ENCODE measurements around the gene ATP8B3.

ATP8B3 gene

GRCh38 chr19:1850809-1851653 is 39.0 kb upstream of the ATP8B3 start:
- DNase-seq = no peak

GRCh38 chr19:1849886-1850398 is 37.9 kb upstream of the ATP8B3 start:
- no peak for DNase-seq

GRCh38 chr19:1849132-1849474 is 37.0 kb upstream of the ATP8B3 start:
- DNase-seq = no peak

- peak; percentile 42 to 98 (median 86) for DNase-seq
These were observed 36.5 kb upstream of the ATP8B3 start, which contains the start of gene REXO1 for GRCh38 chr19:1848399-1849131. TSS of gene REXO1 (minus strand) at chr19:1848483. CDS start at chr19:1848358, 125 bp downstream.

GRCh38 chr19:1847684-1848398 is 35.8 kb upstream of the ATP8B3 start:
- peak in 2 of 56 donors; percentile 21 to 35 for DNase-seq

GRCh38 chr19:1847348-1847683 is 35.2 kb upstream of the ATP8B3 start:
- no peak for DNase-seq

GRCh38 chr19:1846517-1847204 is 34.6 kb upstream of the ATP8B3 start:
- peak in 8 of 56 donors; percentile 3 to 59 (median 21) for DNase-seq

GRCh38 chr19:1845642-1846041 is 33.6 kb upstream of the ATP8B3 start:
- DNase-seq = no peak

- no peak for DNase-seq
These were observed 33.0 kb upstream of the ATP8B3 start for GRCh38 chr19:1845125-1845515.

- no peak for DNase-seq
These were observed 32.5 kb upstream of the ATP8B3 start for GRCh38 chr19:1844513-1845124.

- no peak for DNase-seq
These were observed 31.7 kb upstream of the ATP8B3 start for GRCh38 chr19:1843646-1844394.

- no peak for DNase-seq
These were observed 31.0 kb upstream of the ATP8B3 start for GRCh38 chr19:1843116-1843515.

- DNase-seq = peak in 12 of 56 donors; percentile 13 to 63 (median 28)
These were observed 29.3 kb upstream of the ATP8B3 start for GRCh38 chr19:1841209-1841924.

- no peak for DNase-seq
These were observed 28.6 kb upstream of the ATP8B3 start for GRCh38 chr19:1840541-1841115.

GRCh38 chr19:1839658-1840540 is 27.8 kb upstream of the ATP8B3 start:
- no peak for DNase-seq

- DNase-seq = peak in 9 of 56 donors; percentile 7 to 41 (median 13)
These were observed 25.6 kb upstream of the ATP8B3 start for GRCh38 chr19:1837625-1838105.

GRCh38 chr19:1837222-1837565 is 25.1 kb upstream of the ATP8B3 start:
- no peak for DNase-seq
